Liver (tissue), 3 donors: ENCODE data around the gene YTHDF2.

Experiments used
- ATF3 ChIP-seq: IDR thresholded peaks from 2 replicates; pipeline ENCODE4 v1.6.1; 2016; ENCODE audit warnings: antibody characterized with exemption
- CTCF ChIP-seq: fragments of 150-350 bp; IDR thresholded peaks from 2 replicates; pipeline ENCODE4 v1.5.1; 2017; ENCODE audit warnings: improper control_type of control experiment, low read depth, low read length; ENCODE audit not compliant: missing input control
- HNF4A ChIP-seq, 2 donors: conservative IDR thresholded peaks; 2 replicates each; pipeline ENCODE4 v1.6.1; 2016; ENCODE audit warnings: antibody characterized with exemption in 2 of 2, mild to moderate bottlenecking in 2 of 2
- JUND ChIP-seq, 2 donors: IDR thresholded peaks; 2 replicates each; pipeline ENCODE4 v1.6.1; 2016; ENCODE audit warnings: antibody characterized with exemption in 2 of 2
- RAD21 ChIP-seq, 2 donors: IDR thresholded peaks; 2 replicates each; pipeline ENCODE4 v1.6.1; 2016; ENCODE audit warnings: antibody characterized with exemption in 2 of 2, mild to moderate bottlenecking in 2 of 2
- RXRA ChIP-seq, 2 donors: IDR thresholded peaks; 2 replicates each; pipeline ENCODE4 v1.6.1; 2017 to 2018; ENCODE audit warnings: antibody characterized with exemption in 2 of 2, mild to moderate bottlenecking in 1 of 2
- SP1 ChIP-seq: IDR thresholded peaks from 2 replicates; pipeline ENCODE4 v1.6.1; 2018; ENCODE audit warnings: antibody characterized with exemption, mild to moderate bottlenecking
- TAF1 ChIP-seq: conservative IDR thresholded peaks from 2 replicates; pipeline ENCODE4 v1.6.1; 2016; ENCODE audit warnings: antibody characterized with exemption, mild to moderate bottlenecking
- YY1 ChIP-seq: IDR thresholded peaks from 2 replicates; pipeline ENCODE4 v1.6.1; 2016; ENCODE audit warnings: antibody characterized with exemption, mild to moderate bottlenecking
- ZBTB33 ChIP-seq: IDR thresholded peaks from 2 replicates; pipeline ENCODE4 v1.6.1; 2016; ENCODE audit warnings: antibody characterized with exemption
- TF ChIP-seq, protein P1 (sequence below): IDR thresholded peaks from 2 replicates; pipeline ENCODE4 v1.6.1; 2016; ENCODE audit warnings: antibody characterized with exemption, mild to moderate bottlenecking
- TF ChIP-seq, protein P2 (sequence below): IDR thresholded peaks from 2 replicates; pipeline ENCODE4 v1.6.1; 2016; ENCODE audit warnings: antibody characterized with exemption
- donor health status: healthy.
- donor health status: healthy.

DNA sequence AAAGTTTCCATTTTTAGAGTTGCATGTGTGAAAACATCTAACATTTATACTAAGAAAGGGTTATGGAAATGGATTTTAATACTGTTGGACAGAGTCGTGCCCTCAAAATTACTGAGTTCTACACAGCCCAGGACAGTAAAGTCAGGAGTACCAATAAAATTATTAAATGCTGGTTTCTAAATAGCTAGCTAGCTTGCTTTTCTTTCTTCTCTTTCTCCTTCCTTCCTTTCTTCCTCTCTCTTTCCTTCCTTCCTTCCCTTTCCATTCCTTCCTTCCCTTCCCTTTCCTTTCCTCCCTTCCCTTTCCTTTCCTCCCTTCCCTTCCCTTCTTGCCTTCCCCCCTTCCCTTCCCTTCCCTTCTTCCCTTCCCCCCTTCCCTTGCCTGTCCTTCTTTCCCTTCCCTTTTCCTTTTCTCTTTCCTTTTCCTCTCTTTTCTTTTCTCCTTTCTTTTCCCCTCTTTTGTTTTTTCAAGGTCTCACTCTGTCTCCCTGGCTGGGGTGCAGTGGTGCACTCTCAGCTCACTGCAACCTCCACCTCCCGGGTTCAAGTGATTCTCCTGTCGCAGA is 33.9 kb downstream of the YTHDF2 start:
- no peak for TF ChIP-seq CTCF
- no peak for TF ChIP-seq ATF3
- TF ChIP-seq RXRA (IDR thresholded peaks at IDR 0.05) = no peak
- TF ChIP-seq, protein P1, sequence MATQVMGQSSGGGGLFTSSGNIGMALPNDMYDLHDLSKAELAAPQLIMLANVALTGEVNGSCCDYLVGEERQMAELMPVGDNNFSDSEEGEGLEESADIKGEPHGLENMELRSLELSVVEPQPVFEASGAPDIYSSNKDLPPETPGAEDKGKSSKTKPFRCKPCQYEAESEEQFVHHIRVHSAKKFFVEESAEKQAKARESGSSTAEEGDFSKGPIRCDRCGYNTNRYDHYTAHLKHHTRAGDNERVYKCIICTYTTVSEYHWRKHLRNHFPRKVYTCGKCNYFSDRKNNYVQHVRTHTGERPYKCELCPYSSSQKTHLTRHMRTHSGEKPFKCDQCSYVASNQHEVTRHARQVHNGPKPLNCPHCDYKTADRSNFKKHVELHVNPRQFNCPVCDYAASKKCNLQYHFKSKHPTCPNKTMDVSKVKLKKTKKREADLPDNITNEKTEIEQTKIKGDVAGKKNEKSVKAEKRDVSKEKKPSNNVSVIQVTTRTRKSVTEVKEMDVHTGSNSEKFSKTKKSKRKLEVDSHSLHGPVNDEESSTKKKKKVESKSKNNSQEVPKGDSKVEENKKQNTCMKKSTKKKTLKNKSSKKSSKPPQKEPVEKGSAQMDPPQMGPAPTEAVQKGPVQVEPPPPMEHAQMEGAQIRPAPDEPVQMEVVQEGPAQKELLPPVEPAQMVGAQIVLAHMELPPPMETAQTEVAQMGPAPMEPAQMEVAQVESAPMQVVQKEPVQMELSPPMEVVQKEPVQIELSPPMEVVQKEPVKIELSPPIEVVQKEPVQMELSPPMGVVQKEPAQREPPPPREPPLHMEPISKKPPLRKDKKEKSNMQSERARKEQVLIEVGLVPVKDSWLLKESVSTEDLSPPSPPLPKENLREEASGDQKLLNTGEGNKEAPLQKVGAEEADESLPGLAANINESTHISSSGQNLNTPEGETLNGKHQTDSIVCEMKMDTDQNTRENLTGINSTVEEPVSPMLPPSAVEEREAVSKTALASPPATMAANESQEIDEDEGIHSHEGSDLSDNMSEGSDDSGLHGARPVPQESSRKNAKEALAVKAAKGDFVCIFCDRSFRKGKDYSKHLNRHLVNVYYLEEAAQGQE = no peak
- no peak for TF ChIP-seq YY1
- no peak for TF ChIP-seq SP1
- TF ChIP-seq RAD21 (IDR thresholded peaks at IDR 0.05) = no peak
- no peak for TF ChIP-seq ZBTB33
- TF ChIP-seq, protein P2, sequence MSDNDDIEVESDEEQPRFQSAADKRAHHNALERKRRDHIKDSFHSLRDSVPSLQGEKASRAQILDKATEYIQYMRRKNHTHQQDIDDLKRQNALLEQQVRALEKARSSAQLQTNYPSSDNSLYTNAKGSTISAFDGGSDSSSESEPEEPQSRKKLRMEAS = no peak
- TF ChIP-seq TAF1 = no peak
- TF ChIP-seq JUND (IDR thresholded peaks at IDR 0.05) = no peak
- no peak for TF ChIP-seq HNF4A (conservative IDR thresholded peaks at IDR 0.05)
